ENCODE data around the gene HPSE.
A peak's percentile ranks its signal among the peaks of the same experiment; 100 is the strongest.
"Not testable (repeated sequence)": the region's sequence is repeated elsewhere in the genome, so short reads cannot be mapped to it uniquely, and the experiment has no call there.

The HPSE gene

GRCh38 chr4:83281307-83281706 is 53.3 kb downstream of the HPSE start:
- no peak for DNase-seq

GRCh38 chr4:83276299-83277040 is 58.2 kb downstream of the HPSE start:
- DNase-seq = no peak

- DNase-seq = not testable (repeated sequence)
Measured at GRCh38 chr4:83273926-83274325, 60.7 kb downstream of the HPSE start.

- DNase-seq = peak; percentile 70 to 75
Measured at GRCh38 chr4:83272900-83273299, 61.7 kb downstream of the HPSE start.

GRCh38 chr4:83269256-83269655 is 65.4 kb downstream of the HPSE start:
- no peak for DNase-seq

- DNase-seq = no peak
Measured at GRCh38 chr4:83268491-83268890, 66.2 kb downstream of the HPSE start.

- no peak for DNase-seq
Measured at GRCh38 chr4:83267830-83268475, 66.7 kb downstream of the HPSE start.

DNA sequence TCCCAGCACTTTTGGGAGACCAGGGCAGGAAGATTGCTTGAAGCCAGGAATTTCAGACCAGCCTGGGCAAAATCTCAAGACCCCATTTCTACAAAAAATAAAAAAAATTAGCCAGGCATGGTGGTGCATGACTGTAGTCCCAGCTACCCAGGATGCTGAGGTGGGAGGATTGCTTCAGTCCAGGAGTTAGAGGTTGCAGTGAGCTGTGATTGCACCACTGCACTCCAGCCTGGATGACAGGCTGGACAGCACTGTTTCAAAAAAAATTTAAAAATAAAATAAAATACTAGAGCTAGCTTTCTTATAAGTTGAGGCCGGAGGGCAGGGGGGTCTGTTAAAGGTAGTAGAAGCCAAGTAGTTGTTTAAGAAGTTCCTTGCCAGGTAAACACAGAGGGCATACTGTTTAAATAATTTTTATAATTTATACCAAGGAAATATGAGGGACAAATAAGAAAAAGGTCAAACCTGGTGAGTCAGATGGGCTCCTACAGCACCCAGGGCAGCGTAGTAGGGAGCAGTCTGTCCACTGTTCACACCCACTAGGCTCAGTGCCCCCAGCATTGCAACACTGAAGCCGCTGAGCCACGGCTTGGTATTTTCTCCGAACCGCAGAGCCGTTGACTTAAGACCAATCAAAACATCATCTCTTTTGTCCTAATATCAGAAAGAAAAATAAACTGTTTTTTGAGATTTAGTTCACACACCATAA is 67.4 kb downstream of the HPSE start:
- no peak for DNase-seq

DNA sequence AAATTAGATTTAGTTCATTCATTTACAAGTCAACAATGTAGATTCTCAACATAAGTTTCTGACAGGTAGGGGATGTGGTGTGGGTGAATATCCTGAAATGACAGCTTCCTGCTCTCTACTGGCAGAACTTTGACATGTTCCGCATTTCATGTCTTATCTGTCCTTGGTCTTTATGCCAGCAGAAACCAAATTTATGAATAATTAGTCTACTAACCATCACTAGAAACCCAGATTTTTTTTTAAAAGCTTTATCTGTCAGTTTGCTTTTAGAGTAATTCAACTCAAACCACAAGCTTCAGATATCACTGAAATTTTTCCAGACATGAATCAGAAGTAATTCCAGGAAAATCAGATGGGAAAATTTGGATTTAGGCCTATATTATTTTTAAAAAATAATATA is 68.0 kb downstream of the HPSE start:
- no peak for DNase-seq

DNA sequence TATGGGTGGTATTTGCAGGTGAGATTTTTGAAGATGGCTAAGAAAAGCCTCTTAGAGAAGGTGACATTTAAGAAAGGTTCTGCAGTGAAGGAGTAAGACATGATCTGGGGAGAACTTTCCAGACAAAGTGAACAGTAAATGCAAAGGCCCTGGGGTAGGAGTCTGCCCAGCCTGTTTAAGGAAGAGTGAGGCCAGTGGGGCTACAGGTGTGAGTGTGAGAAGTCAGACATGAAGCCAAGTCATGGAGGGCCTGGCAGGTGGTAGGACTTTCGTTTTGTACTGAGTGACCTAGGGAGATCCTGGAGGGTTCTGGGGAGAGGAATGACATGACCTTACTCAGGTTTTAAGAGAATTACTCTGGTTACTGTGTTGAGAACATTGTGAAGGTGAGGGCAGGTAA is 71.5 kb downstream of the HPSE start:
- DNase-seq = no peak

- DNase-seq = no peak
Measured at GRCh38 chr4:83262682-83263081, 72.0 kb downstream of the HPSE start.

DNA sequence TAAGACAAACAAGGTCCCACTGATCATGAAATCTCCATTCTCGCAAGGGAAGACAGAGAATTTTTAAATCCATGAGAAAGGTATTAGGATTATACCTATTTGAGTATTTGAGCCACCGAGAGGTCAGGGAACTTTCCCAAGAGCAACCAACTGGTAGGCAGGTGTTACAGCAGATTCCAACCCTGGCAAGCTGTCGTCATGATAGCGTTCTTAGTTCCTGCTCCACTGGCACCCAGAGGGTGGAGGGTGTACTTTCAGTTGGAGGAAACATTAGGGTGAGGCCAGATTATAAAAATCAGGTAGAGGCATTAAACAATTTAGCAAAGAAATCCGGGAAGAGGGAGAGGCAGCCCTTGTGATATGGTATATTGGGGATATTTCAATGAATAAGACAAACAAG is 73.3 kb downstream of the HPSE start:
- no peak for DNase-seq

DNA sequence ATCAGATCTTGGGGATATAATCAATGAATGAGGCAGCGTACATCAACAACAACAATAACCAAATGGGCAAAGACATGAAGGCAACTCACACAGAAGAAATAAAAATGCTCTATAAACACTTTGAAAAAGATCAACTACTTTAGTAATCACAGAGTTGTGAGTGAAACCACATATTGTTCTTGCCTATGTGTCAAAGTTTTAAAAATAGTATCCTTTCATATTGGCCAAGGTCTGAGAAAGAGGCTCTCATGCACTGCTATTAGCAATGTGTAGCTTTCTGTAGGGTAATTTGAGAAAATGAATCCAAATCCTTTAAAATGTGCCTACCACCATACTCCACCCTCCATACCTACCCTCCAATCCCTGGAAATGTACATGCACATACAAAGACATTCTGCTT is 75.1 kb downstream of the HPSE start:
- no peak for DNase-seq

- DNase-seq = peak in 1 of 2 donors; percentile 56
Measured at GRCh38 chr4:83258461-83258860, 76.2 kb downstream of the HPSE start.

GRCh38 chr4:83257811-83258210 is 76.8 kb downstream of the HPSE start:
- DNase-seq = no peak

- DNase-seq = no peak
Measured at GRCh38 chr4:83255584-83255983, 79.1 kb downstream of the HPSE start.

DNA sequence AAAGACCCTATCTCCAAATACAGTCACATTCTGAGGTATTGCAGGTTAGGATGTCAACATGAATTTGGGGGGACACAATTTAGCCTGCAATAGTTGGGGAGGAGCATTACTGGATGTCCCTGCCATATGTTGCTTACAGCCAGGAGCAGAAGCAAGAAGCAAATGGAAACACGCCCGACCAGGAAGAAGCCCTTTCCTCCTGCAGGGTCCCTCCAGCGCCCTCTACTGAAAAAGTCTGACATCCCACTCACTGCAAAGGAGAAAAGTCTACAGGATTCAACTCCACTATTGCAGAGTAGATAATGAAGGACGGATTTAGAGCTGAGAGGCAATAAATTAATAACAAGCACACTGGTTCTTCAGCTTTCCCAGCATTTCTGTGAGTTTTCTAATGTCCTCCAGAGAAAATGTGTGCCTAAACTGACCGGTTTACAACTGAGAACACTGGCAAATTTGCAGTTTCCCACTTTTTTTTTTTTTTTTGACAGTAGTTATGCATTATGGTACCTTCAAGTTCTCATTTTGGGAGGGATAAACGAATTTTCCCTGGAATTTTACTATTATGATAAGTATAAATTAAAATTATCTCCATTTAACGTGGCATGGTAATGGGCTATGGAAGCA is 81.8 kb downstream of the HPSE start:
- peak; percentile 76 to 94 for DNase-seq

DNA sequence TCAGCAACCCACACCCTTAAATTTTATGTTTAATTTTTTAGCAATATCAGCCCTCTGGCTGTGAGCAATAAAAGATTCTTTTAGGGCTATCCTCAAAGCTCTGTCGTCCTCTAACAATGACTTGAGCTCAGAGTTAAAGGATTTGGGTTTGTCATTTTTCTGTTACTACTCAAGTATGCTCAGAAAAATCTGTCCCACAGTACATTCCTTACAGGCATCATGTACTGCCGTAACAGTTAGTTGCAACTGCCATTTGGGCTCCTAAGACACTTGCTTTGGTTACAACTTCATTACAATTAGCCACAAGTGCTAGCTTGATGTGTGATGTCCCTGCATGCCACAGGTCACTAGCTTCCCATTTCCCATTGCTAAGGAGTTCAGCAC is 83.2 kb downstream of the HPSE start:
- no peak for DNase-seq

GRCh38 chr4:83250687-83251446 is 83.8 kb downstream of the HPSE start:
- DNase-seq = no peak

GRCh38 chr4:83248486-83248885 is 86.2 kb downstream of the HPSE start:
- no peak for DNase-seq

- no peak for DNase-seq
Measured at GRCh38 chr4:83247415-83248357, 87.0 kb downstream of the HPSE start.

Measured in inflammatory macrophage treated with lipopolysaccharide for 1 hour (primary cell).